Osteocyte (in vitro differentiated cells): ENCODE data around the gene SKIC2. TPM values are rescaled to one million over a fixed set of nuclear protein-coding genes. Genes with fewer than 3 reads are reported as not detected.
"Not testable (repeated sequence)": the region's sequence is repeated elsewhere in the genome, so short reads cannot be mapped to it uniquely, and the experiment has no call there.

ENCODE experiments used
- DNase-seq: peaks from one replicate; pipeline ENCODE4 v3.0.0; 2021; ENCODE audit warnings: mixed read lengths; ENCODE audit not compliant: unreplicated experiment; ENCODE audit errors: extremely low spot score
- H3K27ac Mint-ChIP-seq: one replicate; pipeline ENCODE4 v1.8.0; 2021; ENCODE audit warnings: mild to moderate bottlenecking, mixed read lengths; ENCODE audit not compliant: unreplicated experiment
- H3K27me3 Mint-ChIP-seq: one replicate; pipeline ENCODE4 v1.8.0; 2021; ENCODE audit warnings: mixed read lengths; ENCODE audit not compliant: unreplicated experiment
- H3K36me3 Mint-ChIP-seq: one replicate; pipeline ENCODE4 v1.8.0; 2021; ENCODE audit warnings: mixed read lengths; ENCODE audit not compliant: unreplicated experiment
- H3K4me1 Mint-ChIP-seq: one replicate; pipeline ENCODE4 v1.8.0; 2021; ENCODE audit warnings: mixed read lengths; ENCODE audit not compliant: unreplicated experiment
- H3K4me3 Mint-ChIP-seq: one replicate; pipeline ENCODE4 v1.8.0; 2021; ENCODE audit warnings: mild to moderate bottlenecking, moderate library complexity, mixed read lengths; ENCODE audit not compliant: unreplicated experiment
- H3K9me3 Mint-ChIP-seq: one replicate; pipeline ENCODE4 v1.8.0; 2021; ENCODE audit warnings: mixed read lengths; ENCODE audit not compliant: unreplicated experiment
- total RNA-seq: library from RNA; stranded (reverse); gene quantifications from 2 replicates; pipeline ENCODE4 v1.2.1, GENCODE V29; 2021
- TF ChIP-seq, protein P1 (sequence below): fragments of 200-600 bp; sonication (generic); IDR thresholded peaks from 2 replicates; pipeline ENCODE4 v1.5.0; 2021; ENCODE audit warnings: antibody characterized with exemption, mild to moderate bottlenecking, moderate library complexity

SKIC2 gene
- total RNA-seq, 1 donor from 2014 or later, result 84.3 TPM

DNA sequence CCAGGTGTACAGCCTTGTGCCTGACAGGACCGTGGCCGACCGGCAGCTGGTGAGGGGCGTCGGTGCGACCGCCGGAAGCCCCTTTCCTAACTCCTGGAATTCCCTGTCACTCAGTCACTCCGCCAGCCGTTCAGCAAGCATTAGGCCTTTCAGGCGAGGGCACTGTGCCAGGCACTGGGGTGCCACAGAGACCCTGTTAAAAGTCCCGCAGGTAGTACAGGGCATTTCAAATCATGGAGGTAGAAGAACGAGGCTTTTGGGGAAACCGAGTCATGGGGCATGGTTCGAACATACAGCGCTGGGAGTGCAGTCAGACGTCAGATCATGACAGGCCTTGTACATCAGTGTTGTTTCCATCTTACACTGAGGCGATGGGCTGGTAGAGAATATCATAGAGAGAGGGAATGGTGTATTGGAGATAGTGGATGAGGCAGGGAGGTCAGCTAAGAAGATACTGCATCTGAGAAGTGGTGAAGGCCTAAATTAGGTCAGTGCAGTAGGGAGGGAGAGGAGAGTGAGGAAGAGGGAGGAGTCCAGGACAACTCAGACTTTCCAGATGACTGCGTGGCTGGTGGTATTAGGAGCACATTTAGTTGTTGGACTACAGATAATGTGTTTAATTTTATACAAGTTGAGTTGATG is 13.9 kb downstream of the SKIC2 start:
- Mint-ChIP-seq H3K4me3 (peak overlapping the region; percentile 94), H3K4me1 (peaks cover 35% of the 10 kb centered on the region)

DNA sequence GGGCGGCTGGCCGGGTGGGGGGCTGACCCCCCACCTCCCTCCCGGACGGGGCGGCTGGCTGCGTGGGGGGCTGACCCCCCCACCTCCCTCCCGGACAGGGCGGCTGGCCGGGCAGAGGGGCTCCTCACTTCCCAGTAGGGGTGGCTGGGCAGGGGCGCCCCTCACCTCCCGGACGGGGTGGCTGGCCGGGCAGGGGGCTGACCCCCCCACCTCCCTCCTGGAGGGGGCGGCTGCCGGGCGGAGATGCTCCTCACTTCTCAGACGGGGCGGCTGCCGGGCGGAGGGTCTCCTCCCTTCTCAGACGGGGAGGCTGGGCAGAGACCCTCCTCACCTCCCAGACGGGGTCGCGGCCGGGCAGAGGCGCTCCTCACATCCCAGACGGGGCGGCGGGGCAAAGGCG is 17.1 kb downstream of the SKIC2 start:
- not testable (repeated sequence) for H3K9me3 Mint-ChIP-seq, H3K27me3 Mint-ChIP-seq, DNase-seq, H3K4me3 Mint-ChIP-seq, H3K27ac Mint-ChIP-seq
- H3K36me3 Mint-ChIP-seq, result peaks cover 10% of the 10 kb centered on the region
- peaks cover 20% of the 10 kb centered on the region for H3K4me1 Mint-ChIP-seq

More for the DNA sequence above, 13.9 kb downstream of the SKIC2 start:
- Mint-ChIP-seq H3K9me3 (no peaks in the 10 kb centered on the region), H3K36me3 (peaks cover 4% of the 10 kb centered on the region), H3K27ac (peak overlapping the region; percentile 100), H3K27me3 (no peaks in the 10 kb centered on the region)
- TF ChIP-seq, protein P1, sequence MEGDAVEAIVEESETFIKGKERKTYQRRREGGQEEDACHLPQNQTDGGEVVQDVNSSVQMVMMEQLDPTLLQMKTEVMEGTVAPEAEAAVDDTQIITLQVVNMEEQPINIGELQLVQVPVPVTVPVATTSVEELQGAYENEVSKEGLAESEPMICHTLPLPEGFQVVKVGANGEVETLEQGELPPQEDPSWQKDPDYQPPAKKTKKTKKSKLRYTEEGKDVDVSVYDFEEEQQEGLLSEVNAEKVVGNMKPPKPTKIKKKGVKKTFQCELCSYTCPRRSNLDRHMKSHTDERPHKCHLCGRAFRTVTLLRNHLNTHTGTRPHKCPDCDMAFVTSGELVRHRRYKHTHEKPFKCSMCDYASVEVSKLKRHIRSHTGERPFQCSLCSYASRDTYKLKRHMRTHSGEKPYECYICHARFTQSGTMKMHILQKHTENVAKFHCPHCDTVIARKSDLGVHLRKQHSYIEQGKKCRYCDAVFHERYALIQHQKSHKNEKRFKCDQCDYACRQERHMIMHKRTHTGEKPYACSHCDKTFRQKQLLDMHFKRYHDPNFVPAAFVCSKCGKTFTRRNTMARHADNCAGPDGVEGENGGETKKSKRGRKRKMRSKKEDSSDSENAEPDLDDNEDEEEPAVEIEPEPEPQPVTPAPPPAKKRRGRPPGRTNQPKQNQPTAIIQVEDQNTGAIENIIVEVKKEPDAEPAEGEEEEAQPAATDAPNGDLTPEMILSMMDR, result no peak
- DNase-seq, result no peak

- H3K9me3 Mint-ChIP-seq, result no peaks in the 10 kb centered on the region
- no peak overlapping the region for H3K4me3 Mint-ChIP-seq
Observed at GRCh38 chr6:31977816-31978431, 18.9 kb downstream of the SKIC2 start.

DNA sequence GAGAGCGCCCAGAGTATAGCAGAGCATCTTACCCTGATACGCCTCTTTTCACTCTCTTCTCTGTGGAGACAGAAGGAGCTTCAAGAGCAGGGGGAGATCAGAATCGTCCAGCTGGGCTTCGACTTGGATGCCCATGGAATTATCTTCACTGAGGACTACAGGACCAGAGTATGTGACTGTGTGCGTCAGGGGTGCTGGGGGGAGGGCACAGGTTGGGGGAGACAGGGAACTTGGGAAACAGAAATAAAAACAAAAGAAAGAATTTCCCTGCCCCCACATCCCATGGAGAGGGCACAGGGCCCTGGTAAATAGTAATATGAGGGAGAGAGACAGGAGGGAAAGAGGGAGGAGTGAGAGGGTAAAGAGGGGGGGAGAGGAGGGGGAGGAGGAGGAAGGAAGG is 19.9 kb downstream of the SKIC2 start:
- H3K27me3 Mint-ChIP-seq, result no peaks in the 10 kb centered on the region
- peaks cover 3% of the 10 kb centered on the region for H3K4me1 Mint-ChIP-seq
- no peak for DNase-seq
- H3K27ac Mint-ChIP-seq, result no peak overlapping the region
- TF ChIP-seq, protein P1, result no peak
- no peak overlapping the region for H3K4me3 Mint-ChIP-seq
- no peaks in the 10 kb centered on the region for H3K9me3 Mint-ChIP-seq
- H3K36me3 Mint-ChIP-seq, result peaks cover 10% of the 10 kb centered on the region

More at GRCh38 chr6:31977816-31978431, 18.9 kb downstream of the SKIC2 start:
- Mint-ChIP-seq H3K27ac (no peak overlapping the region), H3K4me1 (peaks cover 11% of the 10 kb centered on the region), H3K27me3 (no peaks in the 10 kb centered on the region), H3K36me3 (peaks cover 10% of the 10 kb centered on the region)
- TF ChIP-seq, protein P1, result no peak
- no peak for DNase-seq

DNA sequence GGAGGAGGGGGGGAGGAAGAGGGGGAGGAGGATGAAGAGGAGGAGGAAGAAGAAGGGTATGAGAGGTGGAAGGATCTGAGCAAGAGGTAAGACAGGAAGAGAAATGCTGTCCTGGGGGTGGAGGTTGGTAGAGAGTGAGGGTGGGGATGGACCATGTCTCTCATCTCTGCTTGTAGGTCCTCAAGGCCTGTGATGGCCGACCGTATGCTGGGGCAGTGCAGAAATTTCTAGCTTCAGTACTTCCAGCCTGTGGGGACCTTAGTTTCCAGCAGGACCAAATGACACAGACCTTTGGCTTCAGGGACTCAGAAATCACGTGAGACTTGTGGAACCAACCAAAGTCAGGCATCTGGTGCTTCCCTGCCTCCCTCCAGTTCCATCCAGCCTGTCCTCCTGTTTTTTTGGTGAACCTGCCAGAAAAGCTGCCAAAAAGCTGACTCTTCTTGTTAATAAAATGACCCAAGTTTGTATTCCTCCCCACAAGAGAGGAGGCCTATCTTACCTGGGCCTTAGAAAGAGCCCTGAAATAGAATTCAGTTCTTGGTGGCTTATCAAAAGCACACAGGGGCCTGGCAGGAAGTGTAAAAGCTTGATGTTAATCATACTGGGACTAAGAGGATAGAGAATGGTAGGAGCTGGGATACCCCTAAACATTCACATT is 20.4 kb downstream of the SKIC2 start:
- no peaks in the 10 kb centered on the region for H3K4me1 Mint-ChIP-seq
- DNase-seq, result no peak
- H3K4me3 Mint-ChIP-seq, result no peak overlapping the region
- TF ChIP-seq, protein P1, result no peak
- H3K27ac Mint-ChIP-seq, result no peak overlapping the region
- no peaks in the 10 kb centered on the region for H3K27me3 Mint-ChIP-seq
- no peaks in the 10 kb centered on the region for H3K9me3 Mint-ChIP-seq
- peaks cover 10% of the 10 kb centered on the region for H3K36me3 Mint-ChIP-seq

- H3K27me3 Mint-ChIP-seq, H3K27ac Mint-ChIP-seq, H3K36me3 Mint-ChIP-seq, H3K9me3 Mint-ChIP-seq, H3K4me3 Mint-ChIP-seq, H3K4me1 Mint-ChIP-seq: not testable (repeated sequence)
- DNase-seq, result peak; percentile 65
Observed at GRCh38 chr6:31980195-31980876, 21.4 kb downstream of the SKIC2 start.

GRCh38 chr6:31980998-31981397 is 22.0 kb downstream of the SKIC2 start:
- H3K27me3 Mint-ChIP-seq, H3K4me1 Mint-ChIP-seq, H3K36me3 Mint-ChIP-seq, DNase-seq, H3K27ac Mint-ChIP-seq, H3K9me3 Mint-ChIP-seq, H3K4me3 Mint-ChIP-seq: not testable (repeated sequence)

DNA sequence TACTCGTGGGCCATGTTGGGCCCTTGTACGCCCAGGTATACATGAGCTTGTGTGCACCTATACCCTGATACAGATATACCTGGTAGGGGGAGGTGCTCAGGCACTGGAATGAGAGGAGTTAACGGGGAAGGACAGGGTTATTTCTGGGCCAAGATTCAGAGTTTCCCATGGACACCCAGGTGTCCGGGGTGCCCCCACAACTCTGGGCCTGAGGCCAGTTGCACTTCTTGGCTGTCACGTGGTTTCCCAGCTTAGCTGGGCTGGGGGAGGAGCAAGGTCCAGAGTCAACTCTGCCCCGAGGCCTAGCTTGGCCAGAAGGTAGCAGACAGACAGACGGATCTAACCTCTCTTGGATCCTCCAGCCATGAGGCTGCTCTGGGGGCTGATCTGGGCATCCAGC is 22.8 kb downstream of the SKIC2 start, which contains the start of gene C4A:
TSS of gene C4A (plus strand) at position 314 of the 400 bp plus-strand sequence. CDS start at position 365, 51 bp downstream.
- H3K27ac Mint-ChIP-seq, H3K9me3 Mint-ChIP-seq, H3K4me3 Mint-ChIP-seq, H3K36me3 Mint-ChIP-seq, H3K4me1 Mint-ChIP-seq, DNase-seq, H3K27me3 Mint-ChIP-seq: not testable (repeated sequence)
